ENCODE data around the gene IFITM2. TPM values are rescaled to one million over a fixed set of nuclear protein-coding genes. Genes with fewer than 3 reads are reported as not detected.

The IFITM2 gene
- polyA plus RNA-seq, 3 donors from 2014 or later, result 4,348 to 7,867 (median 6,958) TPM

DNA sequence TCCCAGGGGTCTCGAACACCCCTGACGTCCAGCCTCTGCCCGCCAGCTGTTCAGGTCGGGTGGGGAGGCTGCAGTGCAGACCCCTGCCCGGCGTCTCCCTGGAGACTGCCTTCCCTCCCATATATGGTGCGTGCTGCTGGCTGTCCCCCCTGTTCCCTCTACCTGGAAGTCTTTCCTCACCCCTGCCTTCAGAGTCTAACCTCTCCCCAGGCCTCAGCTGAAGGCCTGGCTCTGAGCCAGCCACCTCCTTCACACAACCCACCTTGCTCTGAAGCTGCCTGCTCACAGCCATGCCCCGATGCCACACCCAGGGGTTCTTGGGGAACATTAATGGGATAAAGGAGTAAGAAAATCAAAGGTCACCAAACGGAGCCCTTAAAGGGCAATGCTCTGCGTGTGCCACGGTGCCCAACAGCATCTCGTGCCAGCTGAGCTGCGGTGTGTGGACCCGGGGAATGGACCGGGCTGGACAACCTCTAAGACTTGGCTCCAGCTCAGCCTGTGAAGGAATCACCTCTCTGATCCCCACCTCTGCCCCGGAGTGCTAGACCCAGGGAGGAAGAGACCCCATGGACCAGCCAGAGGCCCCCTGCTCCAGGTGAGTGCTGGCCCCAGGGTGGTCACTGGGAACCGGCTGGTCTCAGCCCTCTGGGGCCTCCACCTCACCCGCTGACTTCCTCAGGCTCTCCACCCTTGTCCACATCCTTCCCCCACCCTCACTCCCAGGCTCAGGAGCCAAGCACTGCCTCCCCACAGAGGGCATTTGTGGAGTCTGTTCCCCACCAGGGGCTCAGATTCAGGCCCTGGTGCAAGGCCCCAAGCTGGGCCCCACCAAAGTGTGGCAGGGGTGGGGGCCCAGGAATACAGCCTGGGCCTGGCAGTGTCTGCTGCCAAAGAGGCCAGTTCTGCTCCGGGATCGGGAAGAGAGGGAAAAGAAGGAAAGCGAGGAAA, 29.3 kb upstream of the IFITM2 start, which contains the start of gene NLRP6:
TSS of gene NLRP6 (plus strand) at position 407 of the 951 bp plus-strand sequence. CDS start at position 570, 163 bp downstream.
- H3K27ac Mint-ChIP-seq, result peak within 1 kb of the TSS; percentile 34 to 91 (median 79)
- DNase-seq, result no peak
- H3K9me3 Mint-ChIP-seq, result no peaks in the 10 kb centered on the region
- peaks cover 43 to 51% of the 10 kb centered on the region in 2 donors for H3K4me1 Mint-ChIP-seq
- peaks cover 4 to 9% (median 4%) of the 10 kb centered on the region in 3 donors for H3K36me3 Mint-ChIP-seq
- peak within 1 kb of the TSS; percentile 38 to 75 (median 70) for H3K4me3 Mint-ChIP-seq
- H3K27me3 Mint-ChIP-seq (ENCODE audit: low read depth in 3 of 3), result peaks cover 7 to 20% (median 8%) of the 10 kb centered on the region in 3 donors

- peaks cover 4 to 9% (median 4%) of the 10 kb centered on the region in 3 donors for H3K36me3 Mint-ChIP-seq
- H3K4me1 Mint-ChIP-seq, result peaks cover 46 to 57% of the 10 kb centered on the region in 2 donors
- no peak for DNase-seq
- H3K4me3 Mint-ChIP-seq, result peak overlapping the region; percentile 38 to 75 (median 70)
- H3K27me3 Mint-ChIP-seq (ENCODE audit: low read depth in 3 of 3), result peaks cover 10 to 20% (median 10%) of the 10 kb centered on the region in 3 donors
- H3K27ac Mint-ChIP-seq, result peak overlapping the region in 3 of 6 donors; percentile 34 to 81 (median 80)
- H3K9me3 Mint-ChIP-seq, result no peaks in the 10 kb centered on the region
These were observed 28.3 kb upstream of the IFITM2 start for GRCh38 chr11:279040-279965.

- Mint-ChIP-seq H3K27ac (no peak overlapping the region), H3K4me3 (peak overlapping the region; percentile 75 to 85 (median 82)), H3K36me3 (peaks cover 4 to 9% (median 4%) of the 10 kb centered on the region in 3 donors), H3K9me3 (no peaks in the 10 kb centered on the region), H3K27me3 (ENCODE audit: low read depth in 3 of 3) (peaks cover 10 to 20% (median 10%) of the 10 kb centered on the region in 3 donors), H3K4me1 (peaks cover 46 to 57% of the 10 kb centered on the region in 2 donors)
- DNase-seq, result peak; percentile 26 to 43 (median 35)
These were observed 27.5 kb upstream of the IFITM2 start for GRCh38 chr11:279966-280705.

- Mint-ChIP-seq H3K4me3 (peak overlapping the region; percentile 79 to 86 (median 82)), H3K9me3 (no peaks in the 10 kb centered on the region), H3K36me3 (peaks cover 4 to 9% (median 4%) of the 10 kb centered on the region in 3 donors), H3K27me3 (ENCODE audit: low read depth in 3 of 3) (peaks cover 10 to 20% (median 14%) of the 10 kb centered on the region in 3 donors), H3K27ac (peak overlapping the region in 3 of 6 donors; percentile 36 to 76 (median 66)), H3K4me1 (peaks cover 46 to 57% of the 10 kb centered on the region in 2 donors)
- DNase-seq, result peak; percentile 35 to 56 (median 52)
These were observed 26.7 kb upstream of the IFITM2 start for GRCh38 chr11:280706-281485.

GRCh38 chr11:281486-282161, 26.0 kb upstream of the IFITM2 start:
- Mint-ChIP-seq H3K4me1 (peaks cover 45 to 54% of the 10 kb centered on the region in 2 donors), H3K27ac (peak overlapping the region in 2 of 6 donors; percentile 36 to 53), H3K9me3 (no peaks in the 10 kb centered on the region), H3K36me3 (peaks cover 4 to 9% (median 4%) of the 10 kb centered on the region in 3 donors), H3K4me3 (peak overlapping the region; percentile 79 to 86 (median 82)), H3K27me3 (ENCODE audit: low read depth in 3 of 3) (peaks cover 11 to 21% (median 14%) of the 10 kb centered on the region in 3 donors)
- DNase-seq, result no peak

DNA sequence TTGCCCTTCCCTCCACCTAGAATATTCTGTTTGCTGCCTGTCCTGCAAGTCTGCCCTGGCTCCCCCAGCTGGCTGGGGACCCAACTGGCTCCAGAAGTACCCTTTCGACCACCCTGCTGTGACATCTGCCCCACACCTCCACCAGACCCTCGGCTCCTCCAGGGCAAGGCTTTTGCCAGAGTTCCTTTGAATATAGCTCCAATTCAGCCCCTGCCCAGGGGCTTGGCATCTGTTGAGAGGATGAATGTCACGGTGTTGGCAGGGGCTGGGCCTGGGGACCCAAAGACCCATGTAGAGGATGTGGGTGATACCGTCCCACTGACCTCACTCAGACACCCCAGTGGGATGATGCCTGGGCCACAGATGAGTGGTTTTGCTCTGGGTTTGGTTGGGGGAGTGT, 25.4 kb upstream of the IFITM2 start:
- Mint-ChIP-seq H3K4me1 (peaks cover 47 to 54% of the 10 kb centered on the region in 2 donors), H3K36me3 (peaks cover 4 to 5% (median 4%) of the 10 kb centered on the region in 3 donors), H3K27ac (peak overlapping the region in 2 of 6 donors; percentile 29 to 30), H3K4me3 (peak overlapping the region; percentile 63 to 86 (median 82)), H3K9me3 (no peaks in the 10 kb centered on the region), H3K27me3 (ENCODE audit: low read depth in 3 of 3) (peaks cover 12 to 25% (median 14%) of the 10 kb centered on the region in 3 donors)
- DNase-seq, result no peak

GRCh38 chr11:282630-283360, 24.8 kb upstream of the IFITM2 start:
- no peaks in the 10 kb centered on the region for H3K9me3 Mint-ChIP-seq
- H3K4me3 Mint-ChIP-seq, result peak overlapping the region; percentile 43 to 86 (median 66)
- peaks cover 12 to 22% (median 14%) of the 10 kb centered on the region in 3 donors for H3K27me3 Mint-ChIP-seq (ENCODE audit: low read depth in 3 of 3)
- no peak for DNase-seq
- peaks cover 43 to 51% of the 10 kb centered on the region in 2 donors for H3K4me1 Mint-ChIP-seq
- H3K36me3 Mint-ChIP-seq, result peaks cover 4 to 5% (median 4%) of the 10 kb centered on the region in 3 donors
- H3K27ac Mint-ChIP-seq, result peak overlapping the region in 3 of 6 donors; percentile 15 to 51 (median 30)

GRCh38 chr11:283405-284104, 24.1 kb upstream of the IFITM2 start:
- H3K36me3 Mint-ChIP-seq, result peaks cover 4 to 5% (median 4%) of the 10 kb centered on the region in 3 donors
- peak overlapping the region in 2 of 5 donors; percentile 32 to 55 for H3K4me3 Mint-ChIP-seq
- H3K27ac Mint-ChIP-seq, result peak overlapping the region in 2 of 6 donors; percentile 39 to 49
- DNase-seq, result no peak
- peaks cover 12 to 25% (median 16%) of the 10 kb centered on the region in 3 donors for H3K27me3 Mint-ChIP-seq (ENCODE audit: low read depth in 3 of 3)
- no peaks in the 10 kb centered on the region for H3K9me3 Mint-ChIP-seq
- H3K4me1 Mint-ChIP-seq, result peaks cover 44 to 49% of the 10 kb centered on the region in 2 donors

GRCh38 chr11:284105-285020, 23.3 kb upstream of the IFITM2 start:
- DNase-seq, result no peak
- Mint-ChIP-seq H3K36me3 (peaks cover 4 to 5% (median 4%) of the 10 kb centered on the region in 3 donors), H3K4me3 (no peak overlapping the region), H3K27me3 (ENCODE audit: low read depth in 3 of 3) (peaks cover 12 to 22% (median 16%) of the 10 kb centered on the region in 3 donors), H3K27ac (no peak overlapping the region), H3K4me1 (peaks cover 42 to 47% of the 10 kb centered on the region in 2 donors), H3K9me3 (no peaks in the 10 kb centered on the region)

All from immature natural killer cell (primary cell).